Medulla oblongata (tissue), 1 donor: ENCODE measurements around the gene EDA.

Source experiments
- DNase-seq: peaks from one replicate; pipeline ENCODE4 v3.0.0-alpha.2; 2015; ENCODE audit errors: extremely low spot score

Gene EDA

DNA sequence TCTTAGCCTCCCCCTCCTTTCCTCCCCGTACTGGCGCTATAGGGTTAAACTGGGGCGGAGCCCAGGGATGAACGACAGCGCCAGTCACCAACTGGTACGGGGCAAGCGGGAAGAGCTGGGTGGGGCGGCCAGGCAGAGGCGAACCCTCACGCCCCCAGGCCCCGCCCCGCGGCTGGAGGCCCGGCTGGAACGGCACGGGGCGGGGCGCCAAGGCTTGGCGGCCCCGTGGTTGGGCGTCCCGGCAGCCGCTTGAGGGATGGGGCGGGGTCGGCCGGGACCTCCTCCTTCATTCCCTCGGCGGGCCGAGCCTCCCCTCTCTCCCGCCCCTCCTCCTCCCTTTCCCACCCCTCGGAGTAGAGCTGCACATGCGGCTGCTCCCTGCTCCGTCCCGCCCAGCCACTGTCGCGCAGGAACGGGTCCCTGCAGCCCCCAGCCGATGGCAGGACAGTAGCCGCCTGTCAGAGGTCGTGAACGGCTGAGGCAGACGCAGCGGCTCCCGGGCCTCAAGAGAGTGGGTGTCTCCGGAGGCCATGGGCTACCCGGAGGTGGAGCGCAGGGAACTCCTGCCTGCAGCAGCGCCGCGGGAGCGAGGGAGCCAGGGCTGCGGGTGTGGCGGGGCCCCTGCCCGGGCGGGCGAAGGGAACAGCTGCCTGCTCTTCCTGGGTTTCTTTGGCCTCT is at the start of gene EDA:
Gene EDA, plus strand, starts transcription at position 335 of the 678 bp plus-strand sequence.
- DNase-seq, result peak; percentile 88

DNA sequence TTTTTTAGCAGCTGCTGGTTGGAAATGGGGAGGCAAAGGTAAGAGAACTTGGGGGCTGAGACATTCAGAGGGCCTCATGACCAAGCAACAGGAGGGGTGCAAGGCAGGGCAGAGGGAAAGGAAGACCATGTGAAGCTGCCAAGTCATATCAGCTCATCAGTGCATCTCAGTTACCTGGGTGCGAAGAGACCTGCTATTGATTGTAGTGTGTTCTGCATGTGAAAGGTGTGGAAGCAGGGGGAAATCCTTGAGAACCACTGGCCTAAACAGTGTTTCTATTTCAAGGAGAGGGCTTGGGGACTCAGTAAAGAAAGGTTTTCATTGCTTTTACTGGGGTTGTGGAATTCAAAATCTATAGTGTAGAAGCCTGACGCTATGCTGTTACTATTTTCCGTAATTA is 47.1 kb upstream of the EDA start:
- no peak for DNase-seq

DNA sequence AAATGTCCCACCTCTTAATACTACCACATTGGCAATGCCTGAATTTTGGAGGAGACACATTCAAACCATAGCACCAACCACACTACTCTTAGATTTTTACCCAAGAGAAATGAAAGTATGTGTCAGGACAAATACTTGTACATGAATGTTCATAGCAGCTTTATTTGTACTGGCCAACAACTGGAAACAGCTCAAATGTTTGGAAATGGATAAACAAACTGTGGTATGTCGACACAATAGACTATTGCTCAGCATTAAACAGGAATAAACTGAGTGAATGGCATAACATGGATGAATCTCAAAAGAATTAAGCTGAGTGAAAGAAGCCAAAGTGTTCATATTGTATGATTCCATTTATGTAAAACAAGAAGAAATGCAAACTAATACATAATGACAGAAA is 18.5 kb upstream of the EDA start:
- DNase-seq, result no peak

DNA sequence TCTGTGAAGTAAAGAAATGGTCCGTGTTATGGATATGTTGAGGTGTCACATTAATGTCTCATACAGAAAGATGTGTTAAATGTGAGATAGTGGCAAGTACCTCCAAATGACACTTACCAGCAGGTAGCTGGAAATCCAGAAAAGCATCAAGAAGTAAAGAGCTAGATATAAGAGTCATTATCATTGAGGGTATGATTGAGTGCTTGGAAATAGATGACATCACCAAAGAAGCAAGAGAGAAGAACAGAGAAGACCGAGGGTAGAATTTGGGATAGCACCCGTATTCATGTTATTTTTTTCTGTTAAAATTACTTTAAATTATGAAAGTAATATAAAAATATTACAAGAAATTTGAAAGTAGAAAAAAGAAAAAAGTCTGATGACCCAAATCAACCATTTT is 15.7 kb upstream of the EDA start:
- no peak for DNase-seq

DNA sequence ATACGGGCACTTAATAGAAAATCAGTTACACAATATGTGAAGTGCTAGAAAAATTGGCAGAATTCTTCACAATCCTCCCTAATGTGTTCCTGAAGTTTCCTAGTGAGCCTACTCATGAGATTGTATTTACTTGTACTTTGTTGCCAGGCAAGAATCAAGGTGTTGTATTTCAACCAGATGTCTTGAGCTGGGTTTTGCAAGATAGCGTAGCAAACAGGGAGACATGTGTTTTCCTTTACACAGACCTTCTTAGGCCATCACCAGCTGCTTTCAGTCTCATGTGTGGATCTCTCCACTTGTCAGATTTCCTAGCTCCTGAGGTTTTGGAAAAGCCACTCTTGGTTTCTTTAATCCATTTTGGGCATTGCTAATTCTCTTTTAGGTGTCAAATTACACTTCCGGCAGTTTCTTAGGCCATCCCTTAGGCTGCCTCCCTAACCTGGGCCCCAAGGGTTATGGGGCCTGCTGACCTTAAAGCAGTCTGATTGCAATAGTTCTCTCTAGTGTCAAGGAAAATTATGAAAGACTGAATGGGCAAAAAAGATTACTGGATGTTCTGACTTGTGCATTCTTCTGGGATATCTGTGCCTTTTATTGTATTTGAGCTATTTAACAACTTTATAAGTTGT is 12.2 kb upstream of the EDA start:
- no peak for DNase-seq

DNA sequence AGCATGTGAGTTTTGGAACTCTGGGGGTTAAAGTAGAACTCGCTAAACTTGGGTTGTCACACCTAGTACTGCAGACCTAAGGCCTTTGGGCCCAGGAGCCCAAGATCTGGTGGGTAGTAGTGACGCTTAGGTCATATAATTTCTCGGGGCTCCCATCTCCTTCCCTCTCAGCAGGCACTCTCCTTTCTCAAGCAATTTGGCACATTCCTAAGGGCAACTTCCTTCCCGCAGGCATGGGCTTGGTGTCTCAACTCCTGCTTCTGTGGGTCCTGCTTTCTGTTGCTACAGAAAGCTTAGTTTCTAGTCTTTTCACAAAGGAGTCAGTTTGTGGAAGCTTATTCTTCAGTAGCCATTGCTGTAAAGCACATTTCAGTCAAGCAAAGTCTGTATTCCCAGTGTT is 10.4 kb upstream of the EDA start:
- no peak for DNase-seq

DNA sequence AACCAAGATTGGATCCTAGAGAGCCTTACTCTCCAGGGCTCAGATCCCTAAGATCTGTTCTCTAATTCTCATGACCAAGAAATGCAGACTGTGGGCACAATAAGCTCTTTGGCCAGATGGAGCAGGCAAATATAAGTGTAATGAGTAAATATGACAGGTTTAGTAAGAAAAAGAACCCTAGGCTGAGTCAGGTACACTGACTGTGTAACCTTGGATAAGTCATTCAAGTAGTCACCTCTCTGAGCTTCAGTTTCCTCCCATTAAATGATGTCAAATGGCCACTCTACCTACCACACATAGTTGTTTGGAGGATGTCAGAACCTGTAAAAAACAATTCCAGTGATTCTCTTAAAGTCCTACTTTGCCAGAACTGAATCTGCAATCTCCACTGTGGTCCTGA is 8.3 kb upstream of the EDA start:
- no peak for DNase-seq

DNA sequence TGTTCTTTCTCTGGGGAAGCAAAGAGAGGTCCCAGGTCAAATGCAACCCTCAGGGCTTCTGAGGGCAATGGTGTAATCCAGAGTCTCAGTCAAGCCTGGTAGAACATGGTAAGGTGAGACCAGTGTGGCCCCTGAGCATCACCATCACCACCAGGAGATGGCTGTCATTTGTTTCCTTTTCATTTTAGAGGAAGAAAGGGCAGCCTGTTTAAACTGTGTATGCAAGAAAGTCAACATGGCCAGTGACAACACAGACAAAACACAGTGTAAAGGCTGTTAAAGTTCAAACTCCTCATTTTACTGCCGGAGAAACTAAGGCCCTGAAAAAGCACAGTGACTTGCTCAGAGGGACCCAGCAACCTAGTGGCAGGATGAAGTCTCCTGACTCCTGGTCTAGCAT is 2.0 kb upstream of the EDA start:
- DNase-seq, result no peak

DNA sequence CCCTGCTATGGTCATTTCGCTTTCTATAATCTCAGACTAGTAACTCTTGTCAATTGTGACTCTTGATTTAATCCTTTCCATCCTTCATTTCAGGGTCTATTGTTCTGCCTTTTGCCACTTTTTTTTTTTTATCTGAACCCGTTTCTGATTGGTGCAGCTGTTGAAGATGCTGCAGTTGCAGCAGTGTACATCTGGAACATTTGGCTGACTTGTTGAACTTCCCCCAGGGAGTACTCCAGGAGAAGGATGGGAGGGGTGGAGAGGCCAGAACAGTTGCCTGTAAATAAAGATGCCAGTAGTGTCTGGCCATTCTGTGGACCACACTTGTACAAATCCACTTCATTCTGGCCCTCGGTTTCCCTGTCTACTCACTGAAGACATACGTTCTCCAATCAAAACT is 1.0 kb upstream of the EDA start:
- no peak for DNase-seq

DNA sequence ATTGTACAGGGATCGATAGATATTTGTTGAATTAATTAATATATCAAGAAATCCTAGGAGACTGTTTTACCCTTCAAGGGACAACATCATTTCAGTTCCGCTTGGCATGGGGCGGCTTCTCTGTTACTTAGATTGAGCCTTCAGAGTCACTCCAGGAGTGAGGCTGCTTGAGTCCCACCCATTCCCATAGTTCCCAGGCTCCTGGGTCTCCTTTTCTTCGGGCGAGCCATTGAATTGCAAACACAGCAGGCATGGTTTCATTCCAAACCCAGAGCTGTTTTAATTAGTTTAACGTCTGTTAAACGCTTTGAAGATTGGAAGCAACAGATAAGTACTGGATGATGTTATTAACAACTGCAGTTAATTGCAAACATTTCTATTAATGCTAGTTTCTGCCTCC is 571 bp upstream of the EDA start:
- DNase-seq, result peak; percentile 13

DNA sequence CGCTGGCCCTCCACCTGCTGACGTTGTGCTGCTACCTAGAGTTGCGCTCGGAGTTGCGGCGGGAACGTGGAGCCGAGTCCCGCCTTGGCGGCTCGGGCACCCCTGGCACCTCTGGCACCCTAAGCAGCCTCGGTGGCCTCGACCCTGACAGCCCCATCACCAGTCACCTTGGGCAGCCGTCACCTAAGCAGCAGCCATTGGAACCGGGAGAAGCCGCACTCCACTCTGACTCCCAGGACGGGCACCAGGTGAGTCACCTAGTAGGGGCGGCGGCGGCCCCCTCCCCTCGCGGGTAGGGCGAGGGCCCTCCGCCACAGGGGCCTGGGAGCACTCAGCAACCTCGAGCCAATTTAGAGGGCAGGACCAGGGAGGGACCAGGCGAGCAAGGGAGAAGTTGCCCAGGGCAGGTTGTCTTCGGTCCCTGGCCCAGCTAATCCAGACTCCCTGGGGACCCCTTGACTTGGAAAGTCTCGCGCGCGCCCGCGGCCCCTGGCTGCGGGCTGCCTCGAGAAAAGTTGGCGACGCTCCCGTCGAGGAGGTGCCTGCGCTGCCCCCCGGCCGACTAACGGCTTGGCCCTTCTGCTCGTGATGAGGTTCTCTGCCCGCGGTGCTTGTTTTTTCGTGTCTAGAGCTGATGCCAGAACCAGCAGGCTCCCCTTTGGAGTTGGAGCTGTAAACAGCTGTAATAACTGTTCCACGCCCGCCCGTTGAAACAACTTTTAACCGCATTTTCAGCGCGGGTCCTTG is 717 bp downstream of the EDA start:
- DNase-seq, result peak; percentile 2

DNA sequence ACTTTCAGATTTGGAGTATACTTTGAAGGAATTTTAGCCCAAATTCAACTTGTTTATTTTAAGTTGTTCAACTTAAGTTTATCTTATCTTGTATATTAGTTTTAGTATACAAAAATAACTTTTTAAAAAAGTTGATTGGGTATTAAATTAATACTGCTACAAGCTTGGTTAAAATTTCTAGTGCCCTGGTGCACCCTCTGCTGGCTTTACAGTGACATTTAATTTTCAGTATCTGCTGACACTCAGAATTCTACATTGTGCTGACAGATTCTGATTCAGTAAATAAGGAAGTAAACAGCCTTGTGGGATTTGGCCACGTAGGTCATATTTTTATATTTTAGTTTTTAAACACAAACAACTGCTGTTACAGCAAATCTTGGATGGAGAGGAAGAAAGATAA is 2.9 kb downstream of the EDA start:
- DNase-seq, result peak; percentile 43

DNA sequence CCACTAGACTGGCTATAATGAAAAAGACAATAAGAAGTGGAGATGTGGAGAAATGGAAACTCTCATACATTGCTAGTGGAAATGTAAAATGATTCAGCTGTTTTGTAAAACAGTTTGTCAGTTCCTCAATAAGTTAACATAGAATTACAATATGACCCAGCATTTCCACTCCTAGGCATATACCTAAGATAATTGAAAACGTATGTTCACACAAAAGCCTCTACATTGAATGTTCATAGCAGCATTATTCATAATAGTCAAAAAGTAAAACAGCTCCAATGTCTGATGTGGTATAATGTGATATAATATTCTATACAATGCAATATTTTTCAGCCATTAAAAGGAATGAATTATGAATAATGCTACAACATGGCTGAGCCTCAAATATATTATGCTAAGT is 10.2 kb downstream of the EDA start:
- no peak for DNase-seq

DNA sequence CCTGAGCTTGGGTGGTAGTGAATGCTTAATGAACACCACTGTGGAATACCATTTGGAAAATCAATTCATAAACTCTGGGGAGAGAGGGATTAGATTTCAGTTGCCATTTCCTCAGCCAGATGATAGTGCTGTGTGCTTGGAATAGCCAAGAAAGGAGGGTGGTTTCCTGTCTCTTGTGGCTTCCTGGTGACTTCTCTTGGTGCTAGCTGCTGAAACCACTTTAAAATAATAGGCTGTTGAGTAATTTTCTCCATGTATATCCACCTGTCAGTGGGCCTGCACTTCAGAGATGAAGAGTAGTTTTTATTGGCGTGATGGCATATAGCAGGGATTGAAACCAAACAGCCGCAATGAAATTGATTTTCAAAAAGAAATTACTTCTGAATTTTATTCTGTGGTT is 11.8 kb downstream of the EDA start:
- no peak for DNase-seq

DNA sequence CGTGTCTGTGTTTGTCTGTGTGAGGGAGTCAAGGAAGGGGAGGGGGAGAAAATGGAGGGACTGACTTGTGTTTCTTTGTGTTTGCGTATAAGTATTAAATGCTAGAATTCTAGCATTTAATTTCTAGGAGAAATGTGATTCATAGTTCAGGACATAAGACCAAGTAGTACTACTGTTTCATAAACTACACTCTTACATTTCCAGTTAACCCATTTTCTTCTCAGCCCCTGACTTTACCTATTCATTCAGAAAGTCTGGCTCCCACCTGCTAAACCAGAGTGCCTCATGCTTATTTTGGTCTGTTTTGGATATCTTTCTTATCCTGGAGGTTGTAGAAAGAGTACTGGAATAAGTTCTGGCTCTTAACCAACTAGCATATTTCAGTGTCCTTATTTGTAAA is 14.2 kb downstream of the EDA start:
- DNase-seq, result no peak

DNA sequence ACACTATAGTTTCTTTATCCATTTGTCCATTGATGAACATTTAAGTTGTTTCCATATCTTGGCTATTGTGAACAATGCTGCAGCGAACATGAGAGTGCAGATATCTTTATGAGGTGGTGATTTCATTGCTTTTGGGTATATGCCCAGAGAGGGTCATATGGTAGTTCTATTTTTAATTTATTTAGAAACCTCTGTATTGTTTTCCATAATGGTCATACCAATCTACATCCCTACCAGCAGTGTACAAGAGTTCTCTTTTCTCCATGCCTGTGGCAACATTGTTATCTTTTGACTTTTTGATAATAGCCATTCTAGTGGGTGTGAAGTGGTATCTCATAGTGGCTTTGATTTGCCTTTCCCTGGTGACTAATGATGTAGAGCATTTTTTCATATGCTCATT is 48.8 kb downstream of the EDA start:
- DNase-seq, result no peak

DNA sequence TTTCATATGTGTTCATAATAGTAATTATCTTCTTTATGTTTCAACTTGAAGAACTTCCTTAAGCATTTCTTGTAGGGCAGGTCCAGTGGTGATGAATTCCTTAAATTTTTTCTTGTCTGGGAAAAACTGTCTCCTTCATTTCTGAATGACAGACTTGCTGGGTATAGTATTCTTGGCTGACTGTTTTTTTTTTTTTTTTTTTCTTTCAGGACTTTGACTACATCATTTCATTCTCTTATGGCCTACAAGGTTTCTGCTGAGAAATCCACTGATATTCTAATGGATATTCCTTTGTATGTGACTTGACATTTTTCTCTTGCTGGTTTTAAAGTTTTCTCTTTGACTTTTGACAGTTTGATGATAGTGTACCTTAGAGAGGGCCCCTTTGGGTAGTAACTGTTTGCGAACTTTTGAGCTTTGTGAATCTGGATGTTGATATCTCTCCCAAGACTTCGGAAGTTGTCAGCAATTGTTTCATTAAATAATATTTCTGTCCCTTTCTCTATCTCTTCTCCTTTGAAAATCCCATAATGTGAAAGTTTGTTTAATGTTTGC is 54.2 kb downstream of the EDA start:
- no peak for DNase-seq

DNA sequence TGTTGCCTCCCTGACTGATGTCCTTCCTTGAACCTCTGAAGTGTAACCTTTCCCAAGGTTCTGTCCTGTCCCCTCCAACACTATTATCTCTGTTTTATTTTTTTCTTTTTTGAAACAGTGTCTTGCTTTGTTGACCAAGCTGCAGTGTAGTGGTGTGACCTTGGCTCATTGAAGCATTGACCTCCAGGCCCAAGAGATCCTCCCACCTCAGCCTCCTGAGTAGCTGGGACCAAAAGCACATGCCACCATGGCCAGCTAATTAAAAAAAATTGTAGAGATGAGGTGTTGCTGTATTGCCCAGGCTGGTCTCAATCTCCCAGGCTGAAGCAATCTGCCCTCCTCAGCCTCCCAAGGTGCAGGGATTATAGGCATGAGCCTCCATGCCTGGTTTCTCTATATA is 59.0 kb downstream of the EDA start:
- no peak for DNase-seq

DNA sequence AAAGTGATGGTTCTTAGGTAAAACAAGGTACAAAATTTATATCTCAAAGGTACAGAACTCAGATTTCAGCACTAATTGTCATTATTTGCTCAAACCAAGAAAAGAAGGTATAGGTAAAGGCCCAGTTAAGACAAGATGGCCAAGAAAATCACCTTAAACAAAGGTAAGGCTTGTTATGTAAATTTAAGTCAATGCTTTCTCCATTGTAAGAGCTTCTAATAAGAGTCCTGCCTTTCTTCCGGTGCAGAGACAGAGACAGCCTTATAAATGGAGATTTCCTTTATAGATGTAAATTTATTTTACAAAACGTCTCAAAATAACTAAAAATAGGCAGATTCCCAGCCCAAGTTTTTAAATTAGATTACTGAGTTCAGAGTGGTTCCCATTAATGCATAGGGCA is 89.9 kb downstream of the EDA start:
- DNase-seq, result no peak

DNA sequence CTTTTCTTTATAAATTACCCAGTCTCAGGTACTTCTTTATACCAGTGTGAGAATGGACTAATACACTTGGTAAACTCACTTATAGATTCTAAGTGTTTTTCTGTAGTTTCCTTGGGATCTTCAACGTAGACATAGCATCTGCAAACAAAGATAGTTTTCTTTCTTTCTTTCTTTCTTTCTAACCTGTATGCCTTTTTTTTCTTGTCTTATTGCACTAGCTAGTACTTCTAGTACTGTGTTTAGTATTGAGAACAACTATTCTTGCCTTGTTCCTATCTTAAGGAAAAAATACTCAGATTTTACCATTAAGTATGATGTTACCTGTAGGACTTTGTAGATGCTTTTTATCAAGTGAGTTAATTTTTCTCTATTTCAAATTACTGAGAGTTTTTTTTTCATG is 102.2 kb downstream of the EDA start:
- DNase-seq, result no peak

DNA sequence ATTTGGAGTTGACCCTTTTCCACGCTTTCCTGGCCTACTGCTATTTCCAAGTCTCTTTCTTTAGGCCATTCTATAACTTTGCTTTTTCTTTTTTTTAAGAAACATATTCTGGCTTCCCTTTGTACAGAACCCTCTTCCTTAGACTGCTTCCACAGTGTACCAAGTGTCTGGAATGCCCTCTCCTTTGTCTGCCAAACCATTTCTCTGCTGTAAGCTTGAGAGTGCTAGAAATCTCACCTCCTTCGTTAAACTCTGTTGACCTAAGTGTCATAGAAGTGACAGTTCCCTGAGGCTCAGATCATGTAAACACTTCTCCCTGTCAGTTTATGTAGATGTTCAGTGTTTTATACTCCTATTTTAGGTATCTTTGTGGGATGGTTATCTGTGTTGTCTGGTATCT is 108.4 kb downstream of the EDA start:
- no peak for DNase-seq

DNA sequence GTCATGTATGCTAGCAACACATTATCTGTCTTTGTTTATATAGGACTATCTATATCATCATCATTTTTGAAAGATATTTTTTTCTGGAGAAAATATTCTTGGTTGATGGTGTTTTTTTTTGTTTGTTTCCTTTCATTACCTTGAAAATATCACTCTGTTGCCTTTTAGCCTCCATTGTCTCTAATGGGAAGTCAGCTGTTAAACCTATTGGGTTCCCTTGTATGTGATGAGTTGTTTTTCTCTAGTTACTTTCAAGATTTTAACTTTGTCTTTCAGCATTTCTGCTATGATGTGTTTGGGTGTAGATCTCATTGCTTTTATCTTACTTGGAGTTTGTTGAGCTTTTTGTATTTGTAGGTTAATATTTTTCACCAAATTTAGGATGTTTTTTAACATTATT is 124.4 kb downstream of the EDA start:
- no peak for DNase-seq

DNA sequence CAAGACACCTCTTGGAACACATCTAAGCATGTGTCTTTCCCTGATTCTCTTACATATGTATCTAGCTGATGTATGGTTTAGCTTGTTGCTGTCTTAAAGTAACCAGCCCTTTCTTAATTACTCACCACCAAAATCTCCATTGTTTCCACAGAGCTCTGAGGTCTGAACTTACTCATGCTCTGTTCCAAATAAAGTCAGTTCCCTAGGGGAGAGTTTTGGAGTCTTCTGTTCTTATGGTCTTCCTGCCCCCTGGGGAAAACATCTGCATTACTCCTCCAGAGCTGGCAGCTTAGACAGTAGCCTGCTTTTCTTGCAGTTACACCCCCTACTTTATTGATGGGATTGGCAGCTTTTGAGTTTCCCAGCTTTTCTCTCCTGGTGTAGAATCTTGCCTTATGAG is 125.8 kb downstream of the EDA start:
- no peak for DNase-seq
